ENCODE data around the gene NRG3. TPM values are rescaled to one million over a fixed set of nuclear protein-coding genes. Genes with fewer than 3 reads are reported as not detected.

NRG3 gene
- total RNA-seq, 1 experiment from 2014 or later: 0.66 TPM

DNA sequence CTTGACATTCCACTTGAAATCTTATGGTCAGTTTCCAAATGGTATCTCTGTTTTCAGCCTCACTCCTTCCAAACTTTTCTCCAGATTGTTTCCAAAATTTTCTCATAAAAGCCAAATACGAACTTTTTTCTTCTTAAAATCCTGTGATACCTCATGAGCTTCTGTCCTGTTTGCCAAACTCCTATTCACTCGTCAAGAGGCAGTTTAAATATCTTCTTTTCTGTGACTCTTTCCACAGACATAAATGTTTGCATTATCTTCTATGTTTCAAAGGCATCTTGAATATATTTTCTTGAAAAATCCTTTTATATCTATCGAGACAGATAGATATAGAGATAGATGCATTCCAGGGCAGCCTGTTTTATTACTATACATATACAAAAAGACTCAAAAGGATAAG lies 109.4 kb downstream of the NRG3 start:
- Histone ChIP-seq H3K4me3 (ENCODE audit: low read depth, low read length) (no peak overlapping the region), H3K4me1 (no peaks in the 10 kb centered on the region), H3K36me3 (ENCODE audit: control insufficient read depth, insufficient read depth, low read length) (no peaks in the 10 kb centered on the region), H3K9me3 (no peaks in the 10 kb centered on the region), H3K27me3 (replicated peaks; ENCODE audit: control insufficient read depth, insufficient read depth, low read length) (no peaks in the 10 kb centered on the region)
- TF ChIP-seq, protein P1, sequence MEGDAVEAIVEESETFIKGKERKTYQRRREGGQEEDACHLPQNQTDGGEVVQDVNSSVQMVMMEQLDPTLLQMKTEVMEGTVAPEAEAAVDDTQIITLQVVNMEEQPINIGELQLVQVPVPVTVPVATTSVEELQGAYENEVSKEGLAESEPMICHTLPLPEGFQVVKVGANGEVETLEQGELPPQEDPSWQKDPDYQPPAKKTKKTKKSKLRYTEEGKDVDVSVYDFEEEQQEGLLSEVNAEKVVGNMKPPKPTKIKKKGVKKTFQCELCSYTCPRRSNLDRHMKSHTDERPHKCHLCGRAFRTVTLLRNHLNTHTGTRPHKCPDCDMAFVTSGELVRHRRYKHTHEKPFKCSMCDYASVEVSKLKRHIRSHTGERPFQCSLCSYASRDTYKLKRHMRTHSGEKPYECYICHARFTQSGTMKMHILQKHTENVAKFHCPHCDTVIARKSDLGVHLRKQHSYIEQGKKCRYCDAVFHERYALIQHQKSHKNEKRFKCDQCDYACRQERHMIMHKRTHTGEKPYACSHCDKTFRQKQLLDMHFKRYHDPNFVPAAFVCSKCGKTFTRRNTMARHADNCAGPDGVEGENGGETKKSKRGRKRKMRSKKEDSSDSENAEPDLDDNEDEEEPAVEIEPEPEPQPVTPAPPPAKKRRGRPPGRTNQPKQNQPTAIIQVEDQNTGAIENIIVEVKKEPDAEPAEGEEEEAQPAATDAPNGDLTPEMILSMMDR (IDR thresholded peaks at IDR 0.05; ENCODE audit: insufficient read depth in 1 of 2, low read depth in 1 of 2, low read length in 1 of 2, severe bottlenecking in 1 of 2, unreplicated experiment in 1 of 2): no peak
- DNase-seq: no peak
- CTCF ChIA-PET: no interaction called here
- H3K4me1 Mint-ChIP-seq (ENCODE audit: low read depth, unreplicated experiment): no peaks in the 10 kb centered on the region
- no peak overlapping the region for H3K4me3 Mint-ChIP-seq (ENCODE audit: unreplicated experiment)
- intact Hi-C loops (cut with micrococcal nuclease; ENCODE audit: unreplicated experiment): no loop called here
- H3K27ac Mint-ChIP-seq (ENCODE audit: unreplicated experiment): no peak overlapping the region
- POLR2A ChIA-PET: no interaction called here
- no peaks in the 10 kb centered on the region for H3K9me3 Mint-ChIP-seq (ENCODE audit: unreplicated experiment)
- H3K27me3 Mint-ChIP-seq (ENCODE audit: insufficient read depth, unreplicated experiment): peaks cover 5% of the 10 kb centered on the region
- BruUV-seq (replicated peaks): no TSS peak
- H3K36me3 Mint-ChIP-seq (ENCODE audit: insufficient read depth, unreplicated experiment): no peaks in the 10 kb centered on the region

DNA sequence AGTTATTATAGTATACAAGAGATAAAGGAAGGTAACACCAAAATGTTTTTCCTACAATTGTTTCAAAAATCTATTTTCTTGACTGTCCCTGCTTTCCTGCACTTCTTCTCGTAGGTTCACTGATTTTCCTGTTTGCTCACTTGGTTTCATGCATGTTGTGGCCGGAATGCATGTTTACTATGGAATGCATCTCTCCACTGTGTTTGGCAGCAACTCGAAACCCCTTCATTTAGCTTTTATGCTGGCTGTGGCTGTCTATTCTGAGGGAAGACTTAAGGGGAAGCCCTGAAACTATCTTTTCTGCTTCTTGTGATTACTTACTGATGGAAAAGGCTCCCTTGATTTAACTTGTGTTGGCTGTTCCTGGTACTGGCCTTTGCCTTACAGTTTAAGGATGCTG lies 120.3 kb downstream of the NRG3 start:
- no peaks in the 10 kb centered on the region for H3K9me3 ChIP-seq
- H3K4me3 ChIP-seq (ENCODE audit: low read depth, low read length): no peak overlapping the region
- POLR2A ChIA-PET: no interaction called here
- BruUV-seq (replicated peaks): no TSS peak
- no peaks in the 10 kb centered on the region for H3K4me1 ChIP-seq
- no peak overlapping the region for H3K4me3 Mint-ChIP-seq (ENCODE audit: unreplicated experiment)
- H3K9me3 Mint-ChIP-seq (ENCODE audit: unreplicated experiment): no peaks in the 10 kb centered on the region
- H3K27ac Mint-ChIP-seq (ENCODE audit: unreplicated experiment): no peak overlapping the region
- H3K27me3 Mint-ChIP-seq (ENCODE audit: insufficient read depth, unreplicated experiment): peaks cover 2% of the 10 kb centered on the region
- CTCF ChIA-PET: no interaction called here
- no peak for DNase-seq
- intact Hi-C loops (cut with micrococcal nuclease; ENCODE audit: unreplicated experiment): no loop called here
- no peaks in the 10 kb centered on the region for H3K36me3 Mint-ChIP-seq (ENCODE audit: insufficient read depth, unreplicated experiment)
- no peaks in the 10 kb centered on the region for H3K36me3 ChIP-seq (ENCODE audit: control insufficient read depth, insufficient read depth, low read length)
- TF ChIP-seq, protein P1 (IDR thresholded peaks at IDR 0.05; ENCODE audit: insufficient read depth in 1 of 2, low read depth in 1 of 2, low read length in 1 of 2, severe bottlenecking in 1 of 2, unreplicated experiment in 1 of 2): no peak
- no peaks in the 10 kb centered on the region for H3K4me1 Mint-ChIP-seq (ENCODE audit: low read depth, unreplicated experiment)
- no peaks in the 10 kb centered on the region for H3K27me3 ChIP-seq (replicated peaks; ENCODE audit: control insufficient read depth, insufficient read depth, low read length)

DNA sequence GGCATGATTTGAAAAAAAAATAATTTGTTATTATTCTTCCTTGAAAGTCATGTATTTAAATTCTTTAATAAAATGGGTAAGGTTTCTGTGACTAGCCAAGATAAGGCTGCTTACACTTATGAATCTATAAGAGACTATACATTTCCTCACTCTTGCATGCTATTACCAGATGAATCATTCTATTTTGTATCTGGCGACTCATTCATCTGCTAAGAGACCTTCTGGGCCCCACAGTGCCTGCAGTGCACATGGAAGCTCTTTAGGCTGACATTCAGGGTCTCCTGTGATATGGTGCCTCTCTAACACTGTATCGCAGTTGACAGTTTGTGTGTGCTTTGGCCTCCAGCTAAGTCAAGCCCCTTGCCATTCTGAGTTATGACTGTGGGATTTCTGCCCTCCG lies 121.9 kb downstream of the NRG3 start:
- H3K9me3 Mint-ChIP-seq (ENCODE audit: unreplicated experiment): no peaks in the 10 kb centered on the region
- DNase-seq: no peak
- TF ChIP-seq, protein P1 (IDR thresholded peaks at IDR 0.05; ENCODE audit: insufficient read depth in 1 of 2, low read depth in 1 of 2, low read length in 1 of 2, severe bottlenecking in 1 of 2, unreplicated experiment in 1 of 2): no peak
- ChIA-PET CTCF (no interaction called here), POLR2A (no interaction called here)
- no peaks in the 10 kb centered on the region for H3K36me3 Mint-ChIP-seq (ENCODE audit: insufficient read depth, unreplicated experiment)
- Histone ChIP-seq H3K4me3 (ENCODE audit: low read depth, low read length) (no peak overlapping the region), H3K4me1 (no peaks in the 10 kb centered on the region), H3K9me3 (no peaks in the 10 kb centered on the region), H3K27me3 (replicated peaks; ENCODE audit: control insufficient read depth, insufficient read depth, low read length) (no peaks in the 10 kb centered on the region), H3K36me3 (ENCODE audit: control insufficient read depth, insufficient read depth, low read length) (no peaks in the 10 kb centered on the region)
- no peaks in the 10 kb centered on the region for H3K4me1 Mint-ChIP-seq (ENCODE audit: low read depth, unreplicated experiment)
- peaks cover 5% of the 10 kb centered on the region for H3K27me3 Mint-ChIP-seq (ENCODE audit: insufficient read depth, unreplicated experiment)
- no peak overlapping the region for H3K27ac Mint-ChIP-seq (ENCODE audit: unreplicated experiment)
- H3K4me3 Mint-ChIP-seq (ENCODE audit: unreplicated experiment): no peak overlapping the region
- no TSS peak for BruUV-seq (replicated peaks)
- intact Hi-C loops (cut with micrococcal nuclease; ENCODE audit: unreplicated experiment): no loop called here

Measured in Caco-2 (cell line).